BJ (cell line): ENCODE results near the gene ORMDL2. TPM values are rescaled to one million over a fixed set of nuclear protein-coding genes. Genes with fewer than 3 reads are reported as not detected.

Experiments used
- CTCF ChIA-PET: fragments of 350-600 bp; formaldehyde crosslinking; extraction: SDS; loops from one replicate; lab custom pipeline; 2021; ENCODE audit warnings: antibody characterized with exemption, inconsistent platforms; lab: Yijun Ruan, JAX
- POLR2A ChIA-PET: fragments of 300-600 bp; sonication (Branson Sonifier 250); formaldehyde crosslinking; extraction: SDS; loops from one replicate; lab custom pipeline; 2021; ENCODE audit warnings: antibody characterized with exemption; lab: Charles Lee
- DNase-seq: peaks from one replicate; pipeline ENCODE4 v3.0.0-alpha.2; 2011; ENCODE audit warnings: low read depth
- H3K27me3 ChIP-seq: 2 replicates; pipeline ENCODE4 v1.6.0; 2011; ENCODE audit warnings: low read length; ENCODE audit not compliant: control insufficient read depth, insufficient read depth
- H3K36me3 ChIP-seq: 2 replicates; pipeline ENCODE4 v1.5.1; 2011; ENCODE audit warnings: low read length; ENCODE audit not compliant: control insufficient read depth, insufficient read depth
- H3K4me3 ChIP-seq: 2 replicates; pipeline ENCODE4 v1.5.1; 2011; ENCODE audit warnings: low read depth, mild to moderate bottlenecking, control low read depth, low read length
- CTCF ChIP-seq: IDR thresholded peaks from 2 replicates; pipeline ENCODE4 v1.5.1; 2011; ENCODE audit warnings: low read depth, mild to moderate bottlenecking, control low read depth, inconsistent platforms, low read length, moderate library complexity; ENCODE audit not compliant: insufficient read depth
- polyA plus RNA-seq: library from polyadenylated mRNA; depleted of rRNA; stranded (reverse); fragments of >200 nt; gene quantifications from 2 replicates; pipeline ENCODE4 v1.2.3, GENCODE V29; 2011

Gene ORMDL2
- polyA plus RNA-seq, 1 experiment: 47.4 TPM

- Histone ChIP-seq H3K27me3 (no peaks in the 10 kb centered on the region), H3K4me3 (no peak overlapping the region), H3K36me3 (peaks cover 5% of the 10 kb centered on the region; the same call in 1 of the 2 replicates)
- DNase-seq: no peak
- ChIA-PET POLR2A (no interaction called here), CTCF (interaction anchor here (0.9 to 1.2 kb wide), 2 partner anchors 10 to 12 kb away, joined by 3 to 4 read pairs; partner anchors contain the start of gene SARNP)
- TF ChIP-seq CTCF: no peak
These were observed 10.9 kb upstream of the ORMDL2 start for GRCh38 chr12:55806982-55807381.

GRCh38 chr12:55809274-55809673, 8.6 kb upstream of the ORMDL2 start:
- no peaks in the 10 kb centered on the region for H3K27me3 ChIP-seq
- peaks cover 5% of the 10 kb centered on the region; the same call in 1 of the 2 replicates for H3K36me3 ChIP-seq
- no peak for DNase-seq
- TF ChIP-seq CTCF: no peak
- ChIA-PET CTCF (interaction anchor here (0.6 to 2.6 kb wide), 5 partner anchors 12 to 143 kb away, joined by 3 to 12 read pairs (median 4); no protein-coding TSS in a partner anchor), POLR2A (no interaction called here)
- no peak overlapping the region for H3K4me3 ChIP-seq

- Histone ChIP-seq H3K27me3 (no peaks in the 10 kb centered on the region), H3K4me3 (no peak overlapping the region), H3K36me3 (peaks cover 5% of the 10 kb centered on the region; the same call in 1 of the 2 replicates)
- ChIA-PET CTCF (interaction anchor here (1.0 to 3.5 kb wide), 3 partner anchors 16 to 128 kb away, joined by 3 to 20 read pairs (median 7); no protein-coding TSS in a partner anchor), POLR2A (no interaction called here)
- TF ChIP-seq CTCF: no peak
- no peak for DNase-seq
These were observed 5.8 kb upstream of the ORMDL2 start for GRCh38 chr12:55812088-55812487.

- POLR2A ChIA-PET: no interaction called here
- no peaks in the 10 kb centered on the region for H3K27me3 ChIP-seq
- 0 out of 2 replicates have a peak, but pooled peaks cover 1% of the 10 kb centered on the region for H3K36me3 ChIP-seq
- CTCF ChIA-PET: interaction anchor here (1.5 to 2.2 kb wide), 2 partner anchors 71 to 126 kb away, joined by 3 to 7 read pairs; no protein-coding TSS in a partner anchor
- TF ChIP-seq CTCF: no peak
- no peak overlapping the region for H3K4me3 ChIP-seq
- no peak for DNase-seq
These were observed 3.6 kb upstream of the ORMDL2 start for GRCh38 chr12:55814257-55814656.

GRCh38 chr12:55815473-55815872, 2.4 kb upstream of the ORMDL2 start:
- no peak for DNase-seq
- Histone ChIP-seq H3K36me3 (peaks cover 4% of the 10 kb centered on the region), H3K27me3 (no peaks in the 10 kb centered on the region), H3K4me3 (no peak overlapping the region)
- TF ChIP-seq CTCF: no peak
- ChIA-PET POLR2A (no interaction called here), CTCF (interaction anchor here (1.4 kb wide), 1 partner anchor 78 kb away, joined by 9 read pairs; no protein-coding TSS in a partner anchor)
